Stromal cell of bone marrow (primary cell): ENCODE measurements around the gene CATSPERD.
"Not testable (repeated sequence)": the region's sequence is repeated elsewhere in the genome, so short reads cannot be mapped to it uniquely, and the experiment has no call there.

Experiments used
- DNase-seq: peaks from one replicate; pipeline ENCODE4 v3.0.0-alpha.2; 2012; ENCODE audit warnings: low read depth

The CATSPERD gene

DNA sequence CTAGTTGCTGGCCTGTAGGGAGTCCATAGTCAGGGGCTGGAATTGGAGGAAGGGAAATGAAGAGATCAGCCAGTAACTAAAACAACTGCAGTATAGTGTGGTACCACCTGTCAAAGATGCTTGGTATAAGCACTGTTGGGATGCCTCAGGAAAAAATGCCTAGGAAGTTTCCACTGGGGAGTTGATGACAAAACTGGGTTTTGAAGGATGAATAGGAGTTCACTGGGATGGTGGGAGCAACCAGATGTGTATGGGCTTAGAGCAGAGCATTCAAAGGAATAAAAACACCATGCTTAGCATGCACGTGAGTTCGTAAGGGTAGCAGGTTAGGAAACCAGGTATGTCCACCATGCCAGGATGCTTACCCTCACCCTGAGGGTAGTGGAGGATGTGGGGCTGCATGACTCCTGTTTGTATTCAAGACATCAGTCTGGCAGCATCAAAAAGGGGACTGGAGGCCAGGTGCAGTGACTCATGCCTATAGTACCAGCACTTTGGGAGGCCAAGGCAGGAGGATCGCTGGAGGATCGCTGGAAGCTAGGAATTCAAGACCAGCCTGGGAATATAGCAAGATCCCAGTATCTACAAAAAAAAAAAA lies 7.1 kb downstream of the CATSPERD start:
- no peak for DNase-seq

DNA sequence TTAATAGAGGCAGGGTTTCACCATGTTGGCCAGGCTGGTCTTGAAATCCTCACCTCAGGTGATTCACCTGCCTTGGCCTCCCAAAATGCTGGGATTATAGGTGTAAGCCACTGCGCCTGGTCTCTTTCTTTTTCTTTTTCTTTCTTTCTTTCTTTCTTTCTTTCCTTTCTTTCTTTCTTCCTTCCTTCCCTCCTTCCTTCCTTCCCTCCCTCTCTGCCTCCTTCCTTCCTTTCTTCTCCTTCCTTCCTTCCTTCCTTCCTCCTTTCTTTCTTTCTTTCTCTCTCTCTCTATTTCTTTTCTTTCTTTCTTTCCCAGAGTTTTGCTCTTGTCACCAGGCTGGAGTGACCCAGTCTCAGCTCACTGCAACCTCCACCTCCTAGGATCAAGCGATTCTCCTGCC lies 12.7 kb downstream of the CATSPERD start:
- not testable (repeated sequence) for DNase-seq

DNA sequence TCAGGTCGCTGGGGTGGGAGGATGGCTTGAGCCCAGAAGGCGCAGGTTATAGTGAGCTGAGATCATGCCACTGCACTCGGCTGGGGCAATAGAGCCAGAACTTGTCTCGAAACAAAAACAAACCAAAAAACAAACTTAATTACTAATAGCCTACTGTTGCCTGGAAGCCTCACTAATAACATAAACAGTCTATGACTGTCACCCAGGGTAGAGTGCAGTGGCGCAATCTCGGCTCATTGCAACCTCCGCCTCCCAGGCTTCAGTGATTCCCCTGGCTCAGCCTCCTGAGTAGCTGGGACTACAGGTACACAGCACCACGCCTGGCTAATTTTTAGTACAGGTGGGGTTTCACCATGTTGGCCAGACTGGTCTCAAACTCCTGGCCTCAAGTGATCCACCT lies 18.0 kb downstream of the CATSPERD start:
- DNase-seq: no peak

DNA sequence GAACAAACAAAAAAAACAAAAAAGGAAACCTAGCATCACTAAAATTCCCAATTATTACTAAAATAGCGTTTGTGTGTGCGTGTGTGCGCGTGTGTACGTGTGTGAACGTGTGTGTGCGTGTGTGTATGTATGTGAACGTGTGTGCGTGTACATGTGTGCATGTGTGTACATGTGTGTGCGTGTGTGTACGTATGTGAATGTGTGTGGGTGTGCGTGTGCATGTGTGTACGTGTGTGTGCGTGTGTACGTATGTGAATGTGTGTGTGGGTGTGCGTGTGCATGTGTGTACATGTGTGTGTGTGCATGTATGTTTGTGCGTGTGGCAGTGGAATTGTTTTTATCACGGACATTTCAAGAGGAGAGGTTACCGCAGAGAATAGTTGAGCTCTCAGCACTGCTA lies 21.6 kb downstream of the CATSPERD start:
- no peak for DNase-seq

- no peak for DNase-seq
Observed at GRCh38 chr19:5743630-5744029, 23.2 kb downstream of the CATSPERD start.

DNA sequence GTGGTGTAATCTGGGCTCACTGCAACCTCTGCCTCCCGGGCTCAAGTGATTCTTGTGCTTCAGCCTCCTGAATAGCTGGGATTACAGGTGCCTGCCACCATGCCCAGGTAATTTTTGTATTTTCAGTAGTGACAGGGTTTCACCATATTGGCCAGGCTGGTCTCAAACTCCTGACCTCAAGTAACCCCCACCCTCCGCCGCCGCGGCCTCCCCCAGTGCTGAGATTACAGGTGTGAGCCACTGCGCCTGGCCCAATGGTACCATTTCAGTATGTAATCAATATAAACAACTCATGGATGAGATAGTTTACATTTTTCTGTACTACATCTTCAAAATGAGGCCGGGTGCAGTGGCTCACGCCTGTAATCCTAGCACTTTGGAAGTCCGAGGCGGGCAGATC lies 24.6 kb downstream of the CATSPERD start:
- not testable (repeated sequence) for DNase-seq

DNA sequence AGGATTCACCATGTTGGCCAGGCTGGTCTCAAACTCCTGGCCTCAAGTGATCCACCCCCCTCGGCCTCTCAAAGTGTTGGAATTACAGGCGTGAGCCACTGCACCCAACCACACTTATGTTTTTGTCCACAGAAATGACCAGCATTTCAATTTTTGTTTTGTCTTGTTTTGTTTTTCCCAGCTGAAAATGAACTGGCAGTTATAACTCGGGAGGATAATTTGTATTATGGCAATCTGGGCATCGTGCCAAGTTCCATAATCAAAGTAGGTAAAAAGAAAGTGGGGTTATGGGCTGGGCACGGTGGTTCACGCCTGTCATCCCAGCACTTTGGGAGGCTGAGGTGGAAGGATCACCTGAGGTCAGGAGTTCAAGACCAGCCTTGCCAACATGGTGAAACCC lies 28.5 kb downstream of the CATSPERD start:
- DNase-seq: not testable (repeated sequence)

GRCh38 chr19:5749505-5749904 lies 29.1 kb downstream of the CATSPERD start:
- DNase-seq: no peak

DNA sequence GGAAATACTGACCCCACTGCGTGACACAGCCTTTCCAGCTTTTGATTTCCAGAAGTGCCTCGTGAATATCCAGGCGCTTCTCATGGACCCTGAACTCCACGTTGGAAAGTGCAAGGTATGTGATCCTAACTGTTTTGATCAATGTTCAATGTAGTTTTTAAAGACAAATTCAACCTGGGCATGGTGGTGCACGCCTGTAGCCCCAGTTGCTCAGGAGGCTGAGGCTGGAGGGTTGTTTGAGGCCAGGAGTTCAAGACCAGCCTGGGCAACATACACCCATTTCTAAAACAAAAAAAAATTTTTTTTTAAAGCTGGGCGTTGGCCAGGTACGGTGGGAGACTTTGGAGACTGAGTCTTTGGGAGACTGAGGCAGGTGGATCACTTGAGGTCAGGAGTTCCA lies 31.3 kb downstream of the CATSPERD start:
- DNase-seq: no peak

- no peak for DNase-seq
Observed at GRCh38 chr19:5753743-5754142, 33.3 kb downstream of the CATSPERD start.

GRCh38 chr19:5762608-5763217 lies 42.3 kb downstream of the CATSPERD start:
- no peak for DNase-seq

DNA sequence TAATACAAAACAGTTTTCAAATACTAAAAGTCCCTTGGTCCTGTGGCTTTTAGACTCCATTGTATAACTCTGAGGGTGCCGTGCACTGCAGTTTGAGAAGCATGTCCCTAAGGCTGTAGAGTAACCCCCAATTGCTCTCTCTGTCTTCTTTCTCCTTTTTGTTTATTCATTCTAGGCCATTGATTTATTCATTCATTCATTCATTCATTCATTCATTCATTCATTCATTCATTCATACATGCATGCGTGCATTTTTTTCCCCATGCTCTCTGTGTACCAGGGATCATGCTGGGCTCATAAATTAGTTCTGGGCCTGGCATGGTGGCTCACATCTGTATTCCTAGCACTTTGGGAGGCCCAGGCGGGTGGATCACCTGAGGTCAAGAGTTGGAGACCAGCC lies 44.8 kb downstream of the CATSPERD start:
- DNase-seq: no peak

DNA sequence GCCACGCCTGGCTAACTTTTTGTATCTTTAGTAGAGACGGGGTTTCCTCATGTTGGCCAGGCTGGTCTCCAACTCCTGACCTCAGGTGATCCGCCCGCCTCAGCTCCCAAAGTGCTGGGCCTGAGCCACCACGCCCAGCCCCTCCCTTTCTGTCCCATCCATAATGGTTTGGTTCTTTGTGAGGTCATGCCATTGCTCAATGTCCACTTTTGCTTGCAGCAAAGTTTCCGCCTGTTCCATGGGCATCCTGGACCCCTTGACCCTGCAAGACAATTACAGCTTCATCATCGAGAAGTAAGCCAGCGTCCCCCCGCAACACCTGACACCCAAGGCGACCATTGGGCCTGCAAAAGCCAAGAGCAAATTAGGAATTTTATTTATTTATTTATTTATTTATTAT lies 47.5 kb downstream of the CATSPERD start:
- DNase-seq: no peak

DNA sequence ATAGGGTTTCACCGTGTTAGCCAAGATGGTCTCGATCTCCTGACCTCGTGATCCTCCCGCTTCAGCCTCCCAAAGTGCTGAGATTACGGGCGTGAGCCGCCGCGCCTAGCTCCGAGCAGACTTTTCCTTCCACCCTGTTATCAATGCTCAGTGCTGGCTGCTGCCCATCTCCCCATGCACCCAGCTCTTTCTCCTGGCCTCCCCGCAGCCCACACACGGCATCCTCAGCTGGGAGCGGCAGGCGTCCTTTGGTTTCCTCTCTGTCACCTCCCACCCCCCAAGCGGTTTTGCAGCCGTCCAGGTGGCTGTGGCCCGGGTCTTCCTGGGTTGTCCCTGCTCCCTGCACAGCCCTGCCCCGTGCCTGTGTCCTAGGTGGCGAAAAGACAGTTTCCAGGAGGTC lies 52.0 kb downstream of the CATSPERD start:
- DNase-seq: no peak

DNA sequence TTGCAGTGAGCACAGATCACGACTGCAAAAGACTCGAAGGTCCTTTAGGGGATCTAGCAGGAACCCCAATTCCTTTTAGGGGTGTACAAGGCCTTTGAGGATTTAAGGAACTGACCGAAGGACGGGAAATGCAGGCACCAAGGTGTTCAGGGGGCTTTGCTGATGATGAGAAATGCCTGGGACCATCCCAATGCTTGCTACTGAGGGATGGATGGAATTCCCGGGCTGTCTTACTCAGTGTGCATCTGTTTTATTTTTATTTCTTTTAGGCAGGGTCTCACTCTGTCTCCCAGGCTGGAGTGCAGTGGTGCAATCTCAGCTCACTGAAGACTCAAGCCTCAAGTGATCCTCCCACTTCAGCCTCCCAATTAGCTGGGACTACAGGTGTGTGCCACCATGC lies 52.8 kb downstream of the CATSPERD start:
- DNase-seq: no peak

GRCh38 chr19:5774921-5775320 lies 54.5 kb downstream of the CATSPERD start:
- no peak for DNase-seq

DNA sequence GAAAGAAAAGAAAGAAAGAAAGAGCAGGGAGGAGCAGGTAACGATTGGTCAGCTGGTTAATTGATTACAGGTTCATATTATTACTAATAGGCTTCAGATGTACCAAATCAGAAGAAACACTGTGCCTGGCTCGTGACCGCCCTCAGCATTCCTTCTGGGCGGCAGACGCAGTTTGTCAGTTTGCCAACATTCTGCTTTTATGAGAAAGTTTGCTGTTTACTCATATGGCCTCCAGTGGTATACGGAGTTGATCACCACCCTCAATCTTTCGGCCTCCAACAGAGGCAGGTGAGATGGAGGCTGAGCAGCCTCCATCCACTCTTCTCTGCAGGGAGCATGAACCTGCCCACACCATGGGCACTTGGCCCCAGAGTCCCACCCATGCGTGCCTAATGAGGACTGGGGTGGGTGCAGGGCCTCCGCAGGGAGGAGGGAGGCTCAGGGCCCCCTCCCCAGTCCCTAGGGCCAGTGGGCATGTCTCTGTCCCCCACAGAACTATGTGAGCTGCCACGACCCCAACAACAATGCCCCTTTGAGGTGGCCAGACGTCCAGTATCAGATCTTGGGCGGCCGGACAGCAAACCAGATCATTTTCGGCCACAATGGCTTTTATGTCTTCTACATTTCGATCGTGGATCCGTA lies 55.4 kb downstream of the CATSPERD start:
- no peak for DNase-seq

GRCh38 chr19:5778402-5778801 lies 58.0 kb downstream of the CATSPERD start:
- DNase-seq: no peak

GRCh38 chr19:5780916-5781315 lies 60.5 kb downstream of the CATSPERD start:
- not testable (repeated sequence) for DNase-seq

GRCh38 chr19:5782322-5782721 lies 61.9 kb downstream of the CATSPERD start:
- DNase-seq: no peak

DNA sequence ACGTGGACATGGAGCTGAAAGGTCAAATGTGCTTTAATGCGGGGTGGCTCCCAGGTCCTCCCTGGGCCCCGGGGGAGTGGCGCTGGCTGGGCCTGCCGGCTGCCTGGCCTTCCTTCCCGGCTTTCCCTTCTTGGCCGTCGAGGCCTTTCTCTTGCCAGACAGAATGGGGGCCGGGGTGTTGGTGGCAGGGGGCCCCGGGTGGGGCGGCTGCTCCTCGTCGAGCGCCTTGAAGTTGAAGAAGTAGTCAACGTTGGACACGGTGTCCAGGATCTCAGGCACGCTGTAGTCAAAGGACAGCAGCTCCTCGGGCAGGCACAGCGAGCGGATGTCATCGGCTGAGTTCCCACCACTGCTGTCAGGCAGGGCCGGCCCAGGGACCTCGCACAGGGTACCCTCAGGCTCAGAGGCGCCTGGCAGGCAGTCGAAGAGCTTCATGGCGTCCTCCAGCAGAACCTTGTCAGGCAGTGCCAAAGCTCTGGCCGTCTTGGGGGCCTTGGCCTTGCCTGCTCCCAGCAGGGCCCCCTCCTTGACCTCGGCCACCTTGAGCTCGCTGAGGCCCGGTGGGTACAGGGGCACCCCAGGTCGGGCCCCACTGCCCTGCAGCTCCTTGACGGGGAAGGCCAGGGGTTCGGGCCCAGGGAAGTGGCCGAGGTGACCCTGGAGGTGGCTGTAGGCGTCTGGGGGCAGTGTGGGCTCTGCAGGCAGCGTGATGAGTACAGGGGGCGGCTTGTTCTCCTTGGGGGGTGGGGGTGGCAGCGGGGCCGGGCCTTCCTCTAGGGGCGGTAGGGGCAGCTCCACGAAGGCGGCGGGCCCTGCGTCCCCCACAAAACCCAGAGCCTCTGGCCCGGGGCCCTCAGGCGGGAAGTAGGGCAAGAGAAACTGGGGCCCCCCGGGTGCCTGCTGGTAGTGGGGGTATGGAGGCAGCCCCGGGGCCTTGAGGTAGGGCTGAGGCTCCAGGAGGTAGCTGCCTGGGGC lies 62.8 kb downstream of the CATSPERD start:
- DNase-seq: no peak

DNA sequence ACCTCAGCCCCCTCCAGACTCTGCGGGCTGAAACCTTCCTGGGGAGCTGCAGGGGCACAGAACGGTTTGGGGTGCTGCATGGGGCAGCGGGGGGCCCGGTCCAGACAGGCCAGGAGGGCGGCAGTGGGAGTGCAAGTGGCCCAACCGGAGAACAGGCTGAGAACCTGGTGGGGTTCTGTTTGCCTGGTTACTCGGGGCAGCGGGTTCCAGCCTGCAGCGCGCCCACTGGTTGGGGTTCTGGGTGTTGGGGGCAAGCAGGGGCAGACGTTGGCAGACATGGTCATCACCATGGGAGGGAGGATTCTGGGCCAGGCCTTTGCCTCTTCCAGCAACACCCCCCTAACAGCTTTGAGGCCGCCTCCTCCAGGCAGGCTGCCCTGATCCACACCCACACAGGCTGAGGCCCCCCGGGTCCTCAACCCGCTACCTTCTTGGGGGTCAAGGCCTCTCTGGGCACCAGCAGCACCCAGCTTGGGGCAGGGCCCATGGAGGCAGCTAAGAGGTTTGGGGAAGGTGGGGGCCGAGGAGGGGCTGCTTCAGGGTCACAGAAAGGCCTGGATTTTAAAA lies 64.2 kb downstream of the CATSPERD start, which contains the start of gene PRR22:
Gene PRR22, minus strand, starts transcription at position 166 of the 567 bp plus-strand sequence. Its CDS starts 86 bp downstream, at position 80.
- no peak for DNase-seq
